HFFc6 (cell line): ENCODE data around the gene PARVA. TPM values are rescaled to one million over a fixed set of nuclear protein-coding genes. Genes with fewer than 3 reads are reported as not detected.
"Not testable (repeated sequence)": the region's sequence is repeated elsewhere in the genome, so short reads cannot be mapped to it uniquely, and the experiment has no call there.

Experiments used
- DNase-seq: peaks from one replicate; pipeline ENCODE4 v3.0.0-alpha.2; 2018
- H3K27ac Mint-ChIP-seq: 2 replicates; pipeline ENCODE4 v1.8.0; 2020; ENCODE audit warnings: mild to moderate bottlenecking, mixed read lengths
- H3K27me3 Mint-ChIP-seq: 2 replicates; pipeline ENCODE4 v1.8.0; 2021; ENCODE audit warnings: mild to moderate bottlenecking, moderate library complexity, mixed read lengths; ENCODE audit not compliant: insufficient read depth
- H3K36me3 Mint-ChIP-seq: 2 replicates; pipeline ENCODE4 v1.8.0; 2021; ENCODE audit warnings: low read depth, mixed read lengths
- H3K4me1 Mint-ChIP-seq: 2 replicates; pipeline ENCODE4 v1.8.0; 2020; ENCODE audit warnings: low read depth, mixed read lengths
- H3K4me3 Mint-ChIP-seq: 2 replicates; pipeline ENCODE4 v1.8.0; 2020; ENCODE audit warnings: mild to moderate bottlenecking, moderate library complexity, mixed read lengths
- H3K9me3 Mint-ChIP-seq: 2 replicates; pipeline ENCODE4 v1.8.0; 2020; ENCODE audit warnings: mild to moderate bottlenecking, mixed read lengths
- CTCF ChIP-seq: fragments of 200-600 bp; sonication (generic); IDR thresholded peaks from 2 replicates; pipeline ENCODE4 v1.5.0; 2021; ENCODE audit warnings: antibody characterized with exemption, mild to moderate bottlenecking
- total RNA-seq, 6 experiments: library from RNA; stranded (reverse); fragmentation: NEBNext Ultra II Directional; extraction: Animal tissue kit (Norgen Biotek cat#: 25700); gene quantifications; 2 replicates in 1 of 6; 3 replicates in 5 of 6; pipeline ENCODE4 v1.2.3, GENCODE V29; 2021

Gene PARVA
- total RNA-seq, 6 experiments from 2014 or later, result 150 to 237 (median 184) TPM

GRCh38 chr11:12331239-12331874 is 46.0 kb upstream of the PARVA start:
- H3K9me3 Mint-ChIP-seq, result no peaks in the 10 kb centered on the region
- TF ChIP-seq CTCF, result peak; percentile 94
- peak overlapping the region; percentile 51 for H3K4me3 Mint-ChIP-seq
- peaks cover 29% of the 10 kb centered on the region for H3K4me1 Mint-ChIP-seq
- H3K27me3 Mint-ChIP-seq, result no peaks in the 10 kb centered on the region; the same call in 1 of the 2 replicates
- no peaks in the 10 kb centered on the region for H3K36me3 Mint-ChIP-seq
- peak; percentile 81 for DNase-seq
- no peak overlapping the region for H3K27ac Mint-ChIP-seq

- Mint-ChIP-seq H3K27ac (no peak overlapping the region), H3K9me3 (peaks cover 14% of the 10 kb centered on the region), H3K4me3 (no peak overlapping the region), H3K36me3 (peaks cover 14% of the 10 kb centered on the region), H3K4me1 (no peaks in the 10 kb centered on the region), H3K27me3 (no peaks in the 10 kb centered on the region)
- DNase-seq, result no peak
- TF ChIP-seq CTCF, result no peak
Observed at GRCh38 chr11:12343526-12343925, 33.8 kb upstream of the PARVA start.

GRCh38 chr11:12353534-12353933 is 23.8 kb upstream of the PARVA start:
- H3K36me3 Mint-ChIP-seq, result no peaks in the 10 kb centered on the region
- no peaks in the 10 kb centered on the region for H3K9me3 Mint-ChIP-seq
- no peak overlapping the region for H3K27ac Mint-ChIP-seq
- H3K4me3 Mint-ChIP-seq, result no peak overlapping the region
- H3K27me3 Mint-ChIP-seq, result no peaks in the 10 kb centered on the region; the same call in 1 of the 2 replicates
- no peak for TF ChIP-seq CTCF
- H3K4me1 Mint-ChIP-seq, result no peaks in the 10 kb centered on the region
- DNase-seq, result no peak

GRCh38 chr11:12354750-12355545 is 22.4 kb upstream of the PARVA start:
- H3K4me1 Mint-ChIP-seq, result peaks cover 9% of the 10 kb centered on the region
- H3K9me3 Mint-ChIP-seq, result no peaks in the 10 kb centered on the region
- no peaks in the 10 kb centered on the region for H3K36me3 Mint-ChIP-seq
- H3K27me3 Mint-ChIP-seq, result no peaks in the 10 kb centered on the region; the same call in 1 of the 2 replicates
- H3K4me3 Mint-ChIP-seq, result no peak overlapping the region
- no peak for DNase-seq
- H3K27ac Mint-ChIP-seq, result no peak overlapping the region
- TF ChIP-seq CTCF, result no peak

GRCh38 chr11:12356944-12357655 is 20.3 kb upstream of the PARVA start:
- TF ChIP-seq CTCF, result no peak
- Mint-ChIP-seq H3K36me3 (no peaks in the 10 kb centered on the region), H3K4me3 (no peak overlapping the region), H3K9me3 (no peaks in the 10 kb centered on the region), H3K4me1 (peaks cover 18% of the 10 kb centered on the region), H3K27ac (no peak overlapping the region), H3K27me3 (no peaks in the 10 kb centered on the region; the same call in none of the 2 replicates)
- DNase-seq, result no peak

- not testable (repeated sequence) for H3K27me3 Mint-ChIP-seq
Observed at GRCh38 chr11:12357697-12358096, 19.7 kb upstream of the PARVA start.

More at GRCh38 chr11:12357697-12358096, 19.7 kb upstream of the PARVA start:
- DNase-seq, H3K27ac Mint-ChIP-seq, H3K4me3 Mint-ChIP-seq, H3K9me3 Mint-ChIP-seq, H3K36me3 Mint-ChIP-seq: not testable (repeated sequence)
- peaks cover 18% of the 10 kb centered on the region for H3K4me1 Mint-ChIP-seq
